ENCODE data around the gene CC2D1B.

The CC2D1B gene

DNA sequence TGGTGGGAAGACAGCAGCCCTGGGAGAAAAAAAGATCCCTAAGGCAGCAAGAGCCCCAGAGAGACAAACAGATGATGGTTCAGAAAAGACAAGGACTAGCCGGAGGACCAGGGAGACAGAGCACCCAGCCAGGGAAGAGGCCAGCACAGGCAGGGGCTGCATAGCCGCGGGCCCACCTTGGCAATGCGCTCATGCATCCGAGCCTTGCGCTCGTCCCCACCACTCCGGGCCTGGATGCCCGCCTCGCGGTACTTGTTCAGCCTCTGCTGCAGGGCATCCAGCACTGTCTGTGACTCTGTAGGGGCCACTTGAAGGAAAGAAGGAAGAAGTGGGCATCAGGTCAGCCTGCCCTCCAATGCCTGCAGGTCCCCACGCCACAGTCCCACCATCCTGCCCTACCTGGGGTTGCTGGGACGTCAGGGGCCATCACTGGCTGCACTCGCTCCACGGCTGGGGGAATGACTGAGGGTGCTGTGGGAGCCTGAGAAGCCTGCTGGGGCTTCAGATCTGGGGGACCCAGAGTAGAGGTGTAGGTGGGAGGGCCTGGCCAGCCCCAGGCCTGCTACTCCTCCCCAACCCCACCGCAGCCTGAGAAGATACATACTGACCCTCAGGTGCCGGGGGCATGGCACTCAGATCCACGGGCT lies 7.0 kb downstream of the CC2D1B start:
- peaks cover 85% of the 10 kb centered on the region in 2 donors for H3K36me3 ChIP-seq (ENCODE audit: control insufficient read depth in 1 of 2, insufficient read depth in 2 of 2, low read length in 2 of 2)

DNA sequence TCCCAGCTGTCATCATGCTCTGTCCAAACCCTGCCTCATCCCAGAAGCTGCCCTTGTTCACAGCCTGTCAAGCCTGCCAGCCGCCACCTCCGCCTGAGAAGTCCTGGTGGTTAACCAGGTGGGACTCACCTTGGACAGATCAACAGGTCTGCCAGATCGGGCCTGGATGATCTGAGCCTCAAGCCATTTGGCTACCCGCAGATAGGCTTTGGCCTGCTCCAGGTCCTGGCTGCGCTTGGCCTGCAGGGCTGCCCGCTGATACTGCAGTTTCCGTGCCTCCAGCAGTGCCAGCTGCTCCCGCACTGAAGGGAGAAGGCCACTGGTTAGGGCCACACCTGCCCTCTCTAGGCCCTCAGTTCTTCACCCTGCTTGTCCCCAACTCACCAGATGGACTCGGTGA lies 8.6 kb downstream of the CC2D1B start:
- Histone ChIP-seq H3K9me3 (ENCODE audit: control insufficient read depth in 1 of 2, low read length in 2 of 2) (no peaks in the 10 kb centered on the region), H3K4me3 (ENCODE audit: low read depth in 1 of 2, low read length in 2 of 2) (no peak overlapping the region), H3K27me3 (ENCODE audit: low read depth, low read length) (no peaks in the 10 kb centered on the region), H3K27ac (ENCODE audit: low read length) (no peak overlapping the region), H3K4me1 (ENCODE audit: control insufficient read depth in 1 of 2, insufficient read depth in 2 of 2, low read length in 2 of 2) (no peaks in the 10 kb centered on the region), H3K36me3 (ENCODE audit: control insufficient read depth in 1 of 2, insufficient read depth in 2 of 2, low read length in 2 of 2) (peaks cover 92 to 100% of the 10 kb centered on the region in 2 donors)

More for the DNA sequence above, 7.0 kb downstream of the CC2D1B start:
- Histone ChIP-seq H3K27me3 (ENCODE audit: low read depth, low read length) (no peaks in the 10 kb centered on the region), H3K4me1 (ENCODE audit: control insufficient read depth in 1 of 2, insufficient read depth in 2 of 2, low read length in 2 of 2) (peaks cover 0 to under 1% of the 10 kb centered on the region in 2 donors), H3K9me3 (ENCODE audit: control insufficient read depth in 1 of 2, low read length in 2 of 2) (no peaks in the 10 kb centered on the region), H3K27ac (ENCODE audit: low read length) (no peak overlapping the region), H3K4me3 (ENCODE audit: low read depth in 1 of 2, low read length in 2 of 2) (no peak overlapping the region)

DNA sequence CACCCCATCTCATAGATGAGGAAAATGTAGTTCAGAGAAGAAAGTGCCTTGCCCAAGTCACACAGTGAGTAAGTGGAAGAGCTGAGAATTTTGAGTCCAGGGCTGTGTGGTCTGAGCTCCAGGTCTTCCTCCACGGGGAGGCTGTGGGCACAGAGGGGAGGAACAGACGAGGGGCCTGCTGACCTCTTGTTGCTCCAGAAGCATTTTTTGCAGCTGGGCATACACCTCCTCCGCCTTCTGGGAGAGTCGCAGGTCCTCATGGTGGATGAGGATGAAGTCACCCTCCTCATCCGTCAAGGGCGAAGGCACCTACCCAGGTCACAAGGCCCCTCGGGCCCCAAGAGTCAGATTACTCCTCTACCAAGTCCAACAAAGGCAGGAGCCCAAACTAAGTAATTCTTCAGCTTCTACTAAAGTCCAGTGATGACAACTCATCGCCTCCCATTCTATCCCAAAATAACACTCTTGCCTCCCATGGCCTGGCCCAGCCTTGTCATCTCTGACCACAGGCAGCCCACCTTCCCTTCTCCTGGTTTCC lies 9.1 kb downstream of the CC2D1B start:
- Histone ChIP-seq H3K27me3 (ENCODE audit: low read depth, low read length) (no peaks in the 10 kb centered on the region), H3K36me3 (ENCODE audit: control insufficient read depth in 1 of 2, insufficient read depth in 2 of 2, low read length in 2 of 2) (peaks cover 90 to 95% of the 10 kb centered on the region in 2 donors), H3K4me1 (ENCODE audit: control insufficient read depth in 1 of 2, insufficient read depth in 2 of 2, low read length in 2 of 2) (no peaks in the 10 kb centered on the region), H3K9me3 (ENCODE audit: control insufficient read depth in 1 of 2, low read length in 2 of 2) (no peaks in the 10 kb centered on the region), H3K27ac (ENCODE audit: low read length) (no peak overlapping the region), H3K4me3 (ENCODE audit: low read depth in 1 of 2, low read length in 2 of 2) (no peak overlapping the region)

DNA sequence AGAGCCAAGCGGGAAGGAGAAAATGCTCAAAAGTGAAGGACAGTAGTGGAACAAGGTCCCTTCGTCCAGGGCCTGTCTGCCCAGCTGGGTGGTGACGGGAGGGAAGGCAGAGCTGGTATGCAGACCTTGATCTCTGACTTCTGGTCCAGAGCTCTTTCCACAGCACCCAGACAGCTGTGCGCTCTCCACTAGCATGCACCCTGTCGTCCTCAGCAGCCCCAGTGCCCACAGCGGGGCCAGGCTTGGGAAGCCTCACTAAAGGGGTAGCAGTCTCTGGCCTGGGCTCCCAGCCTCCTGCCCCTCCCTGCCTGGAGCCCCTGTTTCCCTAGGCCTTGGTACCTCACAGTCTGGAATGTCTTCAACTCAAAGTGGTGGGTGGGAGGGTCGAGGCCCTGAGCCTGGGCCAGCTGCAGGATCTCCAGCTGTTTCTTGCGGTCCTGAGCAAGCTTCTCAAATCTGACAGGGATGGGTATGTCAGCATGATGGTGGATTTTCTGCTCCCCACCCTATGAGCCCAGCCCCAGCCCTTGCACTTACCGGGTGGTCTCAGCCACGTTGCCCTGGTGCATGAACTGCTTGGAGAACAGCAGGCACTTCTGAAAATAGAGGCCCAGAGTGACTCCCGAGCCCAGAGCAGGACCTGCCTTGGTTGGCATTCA lies 10.0 kb downstream of the CC2D1B start:
- no peak overlapping the region for H3K4me3 ChIP-seq (ENCODE audit: low read depth in 1 of 2, low read length in 2 of 2)
- no peaks in the 10 kb centered on the region for H3K4me1 ChIP-seq (ENCODE audit: control insufficient read depth in 1 of 2, insufficient read depth in 2 of 2, low read length in 2 of 2)
- H3K27me3 ChIP-seq (ENCODE audit: low read depth, low read length) = no peaks in the 10 kb centered on the region
- peaks cover 83 to 90% of the 10 kb centered on the region in 2 donors for H3K36me3 ChIP-seq (ENCODE audit: control insufficient read depth in 1 of 2, insufficient read depth in 2 of 2, low read length in 2 of 2)
- no peak overlapping the region for H3K27ac ChIP-seq (ENCODE audit: low read length)
- H3K9me3 ChIP-seq (ENCODE audit: control insufficient read depth in 1 of 2, low read length in 2 of 2) = no peaks in the 10 kb centered on the region

DNA sequence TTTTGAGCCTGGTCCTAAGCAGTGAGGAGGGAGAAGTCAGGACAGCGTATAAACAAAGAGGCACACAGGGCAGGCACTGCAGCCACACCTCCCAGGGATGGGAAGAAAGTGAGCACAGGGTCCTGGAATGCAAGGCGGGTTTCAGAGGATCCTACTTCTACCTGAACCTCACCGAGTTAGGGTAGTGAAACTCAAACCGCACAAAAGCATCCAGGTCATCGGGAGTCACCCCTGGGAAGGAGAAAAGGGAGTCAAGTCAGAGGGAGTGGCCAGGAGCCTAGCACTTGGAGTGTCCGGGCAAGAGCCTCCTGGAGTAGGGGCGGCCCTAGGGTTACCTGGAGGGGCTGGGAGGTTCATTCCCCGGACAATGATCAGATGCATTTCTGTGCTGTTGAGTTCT lies 10.6 kb downstream of the CC2D1B start:
- Histone ChIP-seq H3K4me3 (ENCODE audit: low read depth in 1 of 2, low read length in 2 of 2) (no peak overlapping the region), H3K27ac (ENCODE audit: low read length) (no peak overlapping the region), H3K9me3 (ENCODE audit: control insufficient read depth in 1 of 2, low read length in 2 of 2) (no peaks in the 10 kb centered on the region), H3K36me3 (ENCODE audit: control insufficient read depth in 1 of 2, insufficient read depth in 2 of 2, low read length in 2 of 2) (peaks cover 77 to 86% of the 10 kb centered on the region in 2 donors), H3K27me3 (ENCODE audit: low read depth, low read length) (no peaks in the 10 kb centered on the region), H3K4me1 (ENCODE audit: control insufficient read depth in 1 of 2, insufficient read depth in 2 of 2, low read length in 2 of 2) (no peaks in the 10 kb centered on the region)

DNA sequence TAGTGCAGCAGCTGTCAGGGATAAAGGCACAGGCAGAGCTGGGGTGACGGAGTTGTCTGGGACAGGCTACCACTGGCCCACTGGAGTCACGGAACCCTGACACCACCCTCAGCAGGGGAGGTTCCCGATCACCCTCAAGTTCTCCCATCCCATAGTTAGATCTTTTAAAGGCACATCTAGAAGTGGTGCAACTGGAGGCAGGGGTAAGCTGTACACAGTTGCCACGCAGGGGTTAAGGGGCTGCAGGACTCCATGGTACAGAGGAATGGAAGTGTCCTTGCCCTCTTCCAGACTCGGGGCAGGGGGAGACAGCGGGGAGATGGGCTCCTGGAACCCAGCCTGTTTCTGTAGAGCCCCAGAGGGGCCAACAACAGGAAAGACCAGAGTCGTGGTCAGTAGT lies 13.3 kb downstream of the CC2D1B start:
- H3K27ac ChIP-seq (ENCODE audit: low read length) = no peak overlapping the region
- no peaks in the 10 kb centered on the region for H3K27me3 ChIP-seq (ENCODE audit: low read depth, low read length)
- H3K4me1 ChIP-seq (ENCODE audit: control insufficient read depth in 1 of 2, insufficient read depth in 2 of 2, low read length in 2 of 2) = no peaks in the 10 kb centered on the region
- peaks cover 51 to 64% of the 10 kb centered on the region in 2 donors for H3K36me3 ChIP-seq (ENCODE audit: control insufficient read depth in 1 of 2, insufficient read depth in 2 of 2, low read length in 2 of 2)
- H3K4me3 ChIP-seq (ENCODE audit: low read depth in 1 of 2, low read length in 2 of 2) = no peak overlapping the region
- no peaks in the 10 kb centered on the region for H3K9me3 ChIP-seq (ENCODE audit: control insufficient read depth in 1 of 2, low read length in 2 of 2)

DNA sequence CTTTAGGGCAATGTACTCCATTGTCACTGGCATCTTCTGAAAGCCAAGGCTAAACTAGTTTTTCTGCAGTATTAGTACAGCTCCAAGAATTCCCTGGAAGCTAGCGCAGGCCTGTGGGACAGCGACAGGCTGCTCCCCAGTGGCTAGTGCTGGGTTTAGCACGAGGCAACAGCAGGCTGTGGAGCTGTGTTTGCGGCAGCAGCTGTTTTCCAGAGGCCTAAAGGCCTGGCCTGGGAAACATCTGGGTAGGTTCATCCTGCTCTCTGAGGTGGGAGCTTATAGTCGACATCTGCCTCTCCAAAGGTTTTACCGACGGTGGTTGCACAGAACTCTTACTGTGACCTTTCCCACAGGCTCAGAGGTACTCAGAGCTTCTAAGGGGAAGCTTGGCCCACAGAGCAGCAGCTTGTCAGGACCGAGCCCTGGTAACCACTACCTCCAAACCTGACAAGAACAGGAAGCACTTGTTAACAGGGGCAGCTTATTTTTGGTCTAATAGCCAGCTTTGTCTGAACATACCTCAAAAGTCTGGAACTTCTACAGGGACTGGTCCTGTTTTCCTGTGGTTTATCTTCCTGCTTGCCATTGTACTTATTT lies 17.2 kb downstream of the CC2D1B start:
- Histone ChIP-seq H3K27me3 (ENCODE audit: low read depth, low read length) (no peaks in the 10 kb centered on the region), H3K36me3 (ENCODE audit: control insufficient read depth in 1 of 2, insufficient read depth in 2 of 2, low read length in 2 of 2) (peaks cover 19 to 37% of the 10 kb centered on the region in 2 donors), H3K4me1 (ENCODE audit: control insufficient read depth in 1 of 2, insufficient read depth in 2 of 2, low read length in 2 of 2) (no peaks in the 10 kb centered on the region), H3K27ac (ENCODE audit: low read length) (no peak overlapping the region), H3K9me3 (ENCODE audit: control insufficient read depth in 1 of 2, low read length in 2 of 2) (no peaks in the 10 kb centered on the region), H3K4me3 (ENCODE audit: low read depth in 1 of 2, low read length in 2 of 2) (no peak overlapping the region)

DNA sequence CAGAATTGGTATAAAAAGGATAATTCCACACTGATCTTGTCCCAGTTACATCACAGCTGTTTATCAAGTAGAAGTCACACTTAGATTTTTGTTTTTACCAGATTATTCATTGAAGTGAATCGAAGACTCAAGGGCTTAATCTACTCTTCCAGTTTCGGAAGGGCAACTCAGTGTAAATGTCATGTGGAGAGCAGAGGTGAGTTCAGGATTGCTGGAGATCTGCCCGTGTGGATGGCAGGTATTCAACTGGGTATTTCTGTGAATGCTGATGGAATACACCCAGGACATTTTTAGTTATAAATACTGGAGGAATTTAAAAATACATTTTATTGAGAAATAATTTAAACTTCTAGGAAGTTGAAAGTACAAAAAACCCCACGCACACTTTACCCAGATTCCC lies 19.4 kb downstream of the CC2D1B start:
- no peaks in the 10 kb centered on the region for H3K4me1 ChIP-seq (ENCODE audit: control insufficient read depth in 1 of 2, insufficient read depth in 2 of 2, low read length in 2 of 2)
- no peak overlapping the region for H3K27ac ChIP-seq (ENCODE audit: low read length)
- H3K36me3 ChIP-seq (ENCODE audit: control insufficient read depth in 1 of 2, insufficient read depth in 2 of 2, low read length in 2 of 2) = peaks cover 6 to 26% of the 10 kb centered on the region in 2 donors
- H3K4me3 ChIP-seq (ENCODE audit: low read depth in 1 of 2, low read length in 2 of 2) = no peak overlapping the region
- H3K27me3 ChIP-seq (ENCODE audit: low read depth, low read length) = no peaks in the 10 kb centered on the region
- no peaks in the 10 kb centered on the region for H3K9me3 ChIP-seq (ENCODE audit: control insufficient read depth in 1 of 2, low read length in 2 of 2)

DNA sequence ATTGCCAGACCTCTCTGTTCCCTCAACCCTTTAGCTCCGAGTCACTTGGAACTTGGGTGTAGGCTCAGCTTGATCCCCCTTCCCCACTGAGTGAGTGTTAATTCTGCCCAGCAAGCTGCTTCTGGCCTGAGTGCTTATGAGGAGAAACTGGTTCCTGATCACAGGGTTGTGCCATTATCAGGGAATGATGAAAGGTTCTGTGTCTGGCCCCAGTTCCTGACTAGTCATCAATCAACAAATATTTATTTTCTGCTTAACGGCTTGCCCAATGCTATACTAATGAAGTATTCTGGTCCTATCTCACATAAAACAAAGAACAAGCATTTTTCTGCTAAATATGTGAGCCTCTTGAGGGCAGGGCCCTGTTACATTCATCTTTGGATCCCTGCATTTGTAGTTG lies 20.8 kb downstream of the CC2D1B start:
- H3K4me1 ChIP-seq (ENCODE audit: control insufficient read depth in 1 of 2, insufficient read depth in 2 of 2, low read length in 2 of 2) = no peaks in the 10 kb centered on the region
- H3K4me3 ChIP-seq (ENCODE audit: low read depth in 1 of 2, low read length in 2 of 2) = no peak overlapping the region
- H3K27me3 ChIP-seq (ENCODE audit: low read depth, low read length) = no peaks in the 10 kb centered on the region
- H3K36me3 ChIP-seq (ENCODE audit: control insufficient read depth in 1 of 2, insufficient read depth in 2 of 2, low read length in 2 of 2) = peaks cover 8 to 26% of the 10 kb centered on the region in 2 donors
- no peak overlapping the region for H3K27ac ChIP-seq (ENCODE audit: low read length)
- H3K9me3 ChIP-seq (ENCODE audit: control insufficient read depth in 1 of 2, low read length in 2 of 2) = no peaks in the 10 kb centered on the region

DNA sequence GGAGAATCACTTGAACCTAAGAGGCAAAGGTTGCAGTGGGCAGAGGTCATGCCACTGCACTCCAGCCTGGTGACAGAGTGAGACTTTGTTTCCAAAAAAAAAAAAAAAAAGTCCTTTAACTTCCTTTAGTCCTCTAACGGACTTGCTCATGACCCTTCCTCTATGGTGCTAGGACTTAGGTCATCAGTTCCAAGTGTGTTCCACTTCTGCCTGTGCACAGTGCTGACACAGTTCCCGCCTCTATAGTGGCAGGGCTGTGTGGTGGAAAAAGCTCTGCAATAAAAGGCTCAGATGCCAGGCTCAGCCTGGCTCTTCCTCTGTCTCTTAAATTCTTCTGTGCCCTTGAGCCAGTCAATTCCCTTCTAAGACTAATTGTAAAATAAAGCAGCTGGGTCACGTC lies 22.0 kb downstream of the CC2D1B start:
- no peak overlapping the region for H3K27ac ChIP-seq (ENCODE audit: low read length)
- no peaks in the 10 kb centered on the region for H3K4me1 ChIP-seq (ENCODE audit: control insufficient read depth in 1 of 2, insufficient read depth in 2 of 2, low read length in 2 of 2)
- no peak overlapping the region for H3K4me3 ChIP-seq (ENCODE audit: low read depth in 1 of 2, low read length in 2 of 2)
- peaks cover 14 to 27% of the 10 kb centered on the region in 2 donors for H3K36me3 ChIP-seq (ENCODE audit: control insufficient read depth in 1 of 2, insufficient read depth in 2 of 2, low read length in 2 of 2)
- H3K27me3 ChIP-seq (ENCODE audit: low read depth, low read length) = no peaks in the 10 kb centered on the region
- H3K9me3 ChIP-seq (ENCODE audit: control insufficient read depth in 1 of 2, low read length in 2 of 2) = no peaks in the 10 kb centered on the region

DNA sequence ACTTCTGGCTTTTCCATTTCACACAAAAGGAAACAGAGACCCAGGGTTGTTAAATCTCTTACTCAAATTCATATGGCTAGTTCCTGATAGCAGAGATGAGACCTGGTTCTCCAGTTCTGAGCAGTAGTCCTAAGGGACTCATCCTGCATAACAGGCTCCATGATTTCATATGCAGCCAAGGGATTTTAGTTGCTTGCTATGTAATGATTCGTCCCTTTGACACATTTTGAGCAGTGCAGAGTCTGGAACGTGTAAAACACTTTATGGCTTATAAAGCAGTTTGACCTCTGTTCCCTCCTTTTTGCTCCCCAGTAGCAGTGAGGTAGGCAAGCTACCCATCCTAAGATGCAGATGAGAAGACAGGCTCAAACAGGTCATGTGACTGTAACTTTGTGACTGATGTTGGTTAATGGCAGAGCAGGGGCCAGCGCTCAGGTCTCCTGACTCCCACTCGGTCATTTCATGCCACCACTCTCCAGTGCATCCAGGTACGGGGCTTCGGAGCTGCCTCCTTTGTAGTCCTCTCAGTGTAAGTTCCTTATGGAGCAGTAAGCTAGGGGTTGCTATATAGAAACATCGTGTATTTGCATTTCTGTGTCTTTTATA lies 24.2 kb downstream of the CC2D1B start:
- H3K27ac ChIP-seq (ENCODE audit: low read length) = no peak overlapping the region
- no peaks in the 10 kb centered on the region for H3K9me3 ChIP-seq (ENCODE audit: control insufficient read depth in 1 of 2, low read length in 2 of 2)
- H3K4me1 ChIP-seq (ENCODE audit: control insufficient read depth in 1 of 2, insufficient read depth in 2 of 2, low read length in 2 of 2) = no peaks in the 10 kb centered on the region
- H3K4me3 ChIP-seq (ENCODE audit: low read depth in 1 of 2, low read length in 2 of 2) = no peak overlapping the region
- H3K27me3 ChIP-seq (ENCODE audit: low read depth, low read length) = no peaks in the 10 kb centered on the region
- peaks cover 14 to 35% of the 10 kb centered on the region in 2 donors for H3K36me3 ChIP-seq (ENCODE audit: control insufficient read depth in 1 of 2, insufficient read depth in 2 of 2, low read length in 2 of 2)
